ENCODE data around the gene KXD1.

KXD1 gene

GRCh38 chr19:18616023-18616422 lies 58.4 kb downstream of the KXD1 start:
- H3K4me3 ChIP-seq (ENCODE audit: low read depth, low read length): no peak overlapping the region
- no peak for TF ChIP-seq CTCF (IDR thresholded peaks at IDR 0.05; ENCODE audit: low read depth, low read length)

GRCh38 chr19:18617562-18617961 lies 59.9 kb downstream of the KXD1 start:
- no peak overlapping the region for H3K4me3 ChIP-seq (ENCODE audit: low read depth, low read length)
- no peak for TF ChIP-seq CTCF (IDR thresholded peaks at IDR 0.05; ENCODE audit: low read depth, low read length)

DNA sequence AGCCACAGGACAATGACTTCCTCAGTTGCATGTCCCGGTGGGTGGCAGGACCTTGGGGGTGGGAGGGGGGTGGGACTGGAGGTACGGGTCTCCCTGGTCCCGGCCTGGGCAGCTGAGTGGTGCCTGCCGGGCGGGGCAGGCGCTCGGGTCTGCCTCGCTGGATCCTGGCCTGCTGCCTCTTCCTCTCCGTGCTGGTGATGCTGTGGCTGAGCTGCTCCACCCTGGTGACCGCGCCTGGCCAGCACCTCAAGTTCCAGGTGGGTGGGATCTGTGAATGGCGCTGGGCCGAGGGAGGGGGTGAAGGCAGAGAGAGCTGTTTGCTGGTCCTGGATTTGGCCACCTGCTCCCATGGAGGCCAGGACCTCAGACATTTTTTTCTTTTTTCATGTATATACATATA lies 60.6 kb downstream of the KXD1 start:
- no peak for TF ChIP-seq CTCF (IDR thresholded peaks at IDR 0.05; ENCODE audit: low read depth, low read length)

More for the DNA sequence above, 60.6 kb downstream of the KXD1 start:
- no peak overlapping the region for H3K4me3 ChIP-seq (ENCODE audit: low read depth, low read length)

All from WI38 (cell line).